ENCODE results near the gene CHRD. TPM values are rescaled to one million over a fixed set of nuclear protein-coding genes. Genes with fewer than 3 reads are reported as not detected.

CHRD gene
- total RNA-seq, 1 experiment from 2014 or later, result not detected

DNA sequence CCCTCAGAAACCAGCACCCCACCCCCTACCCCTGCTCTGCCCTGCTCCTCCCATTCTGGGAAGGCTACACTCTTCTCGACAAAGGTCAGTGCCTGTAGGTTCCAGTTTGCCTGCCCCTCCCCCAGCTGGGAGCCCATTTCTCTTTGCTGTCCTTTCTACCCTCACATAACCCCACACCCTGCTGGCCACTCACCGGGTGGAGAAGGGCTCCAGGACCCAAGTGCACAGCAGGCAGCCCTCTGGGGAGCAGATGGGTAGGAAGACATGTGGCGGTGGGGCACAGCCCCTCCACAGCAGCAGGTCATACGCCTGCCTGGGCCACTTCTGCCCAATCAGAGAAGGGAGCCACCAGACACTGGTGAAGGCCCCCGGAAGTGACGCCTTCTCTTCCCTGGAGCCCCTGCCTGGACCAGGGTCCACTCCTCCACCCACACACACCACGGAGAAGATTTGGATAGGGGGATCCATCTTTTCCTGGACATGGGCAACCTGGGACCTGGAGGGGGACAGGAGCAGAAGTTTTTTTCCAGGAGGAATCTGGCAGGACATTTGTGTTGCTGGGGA lies 1.9 kb upstream of the CHRD start, which contains the start of gene THPO:
Gene THPO (minus strand): TSS at position 326 of the 564 bp plus-strand sequence. CDS start 1,948 bp downstream, outside the sequence.
- no peaks in the 10 kb centered on the region for H3K36me3 ChIP-seq (ENCODE audit: low read depth, low read length)
- H4K20me1 ChIP-seq (ENCODE audit: low read length), result no peaks in the 10 kb centered on the region
- H3K9ac ChIP-seq (ENCODE audit: low read length), result no peak within 1 kb of the TSS
- POLR2A ChIA-PET (ENCODE audit: unreplicated experiment), result no interaction called here
- no peak within 1 kb of the TSS for H3K4me2 ChIP-seq (ENCODE audit: low read length)
- no peak for ATAC-seq
- H3K79me2 ChIP-seq (ENCODE audit: low read length), result no peaks in the 10 kb centered on the region
- no peaks in the 10 kb centered on the region for H3F3A ChIP-seq (ENCODE audit: low read length, unreplicated experiment)
- CTCF ChIA-PET, result no interaction called here
- no peaks in the 10 kb centered on the region for H3K9me2 ChIP-seq (replicated peaks; ENCODE audit: low read length)
- BruUV-seq (replicated peaks), result no TSS peak
- intact Hi-C loops (cut with micrococcal nuclease), result loop anchor here (10.0 kb wide), 1 partner anchor 427 kb away; no protein-coding TSS in a partner anchor
- TF ChIP-seq CTCF (conservative IDR thresholded peaks at IDR 0.05; ENCODE audit: low read depth, low read length), result no peak
- no peak for TF ChIP-seq EZH2 (IDR thresholded peaks at IDR 0.05; ENCODE audit: low read length, unreplicated experiment)
- TF ChIP-seq EZH2phosphoT487 (IDR thresholded peaks at IDR 0.05; ENCODE audit: borderline replicate concordance, low read length), result no peak
- H3K27ac ChIP-seq (ENCODE audit: low read length), result no peak within 1 kb of the TSS
- no peak for DNase-seq
- H3K9me3 ChIP-seq (ENCODE audit: low read length), result no peaks in the 10 kb centered on the region
- H2AFZ ChIP-seq (ENCODE audit: low read length), result no peak within 1 kb of the TSS
- H3K4me3 ChIP-seq (ENCODE audit: low read length), result no peak within 1 kb of the TSS
- H3K27me3 ChIP-seq (ENCODE audit: low read length), result peaks cover 67% of the 10 kb centered on the region
- no peaks in the 10 kb centered on the region for H3K4me1 ChIP-seq (ENCODE audit: insufficient read depth, low read length)

- ATAC-seq (no peak), DNase-seq (no peak)
- H3K4me3 ChIP-seq (ENCODE audit: low read length), result no peak overlapping the region
- TF ChIP-seq CTCF (conservative IDR thresholded peaks at IDR 0.05; ENCODE audit: low read depth, low read length) (no peak), EZH2 (IDR thresholded peaks at IDR 0.05; ENCODE audit: low read length, unreplicated experiment) (peak; percentile 26), EZH2phosphoT487 (IDR thresholded peaks at IDR 0.05; ENCODE audit: borderline replicate concordance, low read length) (no peak)
- CTCF ChIA-PET, result no interaction called here
- H3K27ac ChIP-seq (ENCODE audit: low read length), result no peak overlapping the region
- H3K79me2 ChIP-seq (ENCODE audit: low read length), result no peaks in the 10 kb centered on the region
- no peaks in the 10 kb centered on the region for H4K20me1 ChIP-seq (ENCODE audit: low read length)
- H3K4me1 ChIP-seq (ENCODE audit: insufficient read depth, low read length), result no peaks in the 10 kb centered on the region
- H3K4me2 ChIP-seq (ENCODE audit: low read length), result no peak overlapping the region
- H2AFZ ChIP-seq (ENCODE audit: low read length), result no peak overlapping the region
- peaks cover 67% of the 10 kb centered on the region for H3K27me3 ChIP-seq (ENCODE audit: low read length)
- H3K9ac ChIP-seq (ENCODE audit: low read length), result no peak overlapping the region
- POLR2A ChIA-PET (ENCODE audit: unreplicated experiment), result no interaction called here
- H3K36me3 ChIP-seq (ENCODE audit: low read depth, low read length), result no peaks in the 10 kb centered on the region
- H3F3A ChIP-seq (ENCODE audit: low read length, unreplicated experiment), result no peaks in the 10 kb centered on the region
- H3K9me3 ChIP-seq (ENCODE audit: low read length), result no peaks in the 10 kb centered on the region
- intact Hi-C loops (cut with micrococcal nuclease), result loop anchor here (10.0 kb wide), 1 partner anchor 426 kb away; no protein-coding TSS in a partner anchor
- no TSS peak for BruUV-seq (replicated peaks)
- H3K9me2 ChIP-seq (replicated peaks; ENCODE audit: low read length), result no peaks in the 10 kb centered on the region
These were observed 1.1 kb upstream of the CHRD start for GRCh38 chr3:184378651-184379357.

DNA sequence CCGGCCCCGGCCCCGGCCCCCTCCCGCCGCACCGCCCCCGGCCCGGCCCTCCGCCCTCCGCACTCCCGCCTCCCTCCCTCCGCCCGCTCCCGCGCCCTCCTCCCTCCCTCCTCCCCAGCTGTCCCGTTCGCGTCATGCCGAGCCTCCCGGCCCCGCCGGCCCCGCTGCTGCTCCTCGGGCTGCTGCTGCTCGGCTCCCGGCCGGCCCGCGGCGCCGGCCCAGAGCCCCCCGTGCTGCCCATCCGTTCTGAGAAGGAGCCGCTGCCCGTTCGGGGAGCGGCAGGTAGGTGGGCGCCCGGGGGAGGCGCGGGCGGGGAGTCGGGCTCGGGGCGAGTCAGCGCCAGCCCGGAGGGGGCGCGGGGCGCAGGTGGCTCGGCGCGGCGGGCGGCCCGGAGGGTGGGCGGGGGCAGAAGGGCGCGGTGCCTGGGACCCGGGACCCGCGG lies 352 bp downstream of the CHRD start:
- H3K36me3 ChIP-seq (ENCODE audit: low read depth, low read length), result no peaks in the 10 kb centered on the region
- peak overlapping the region; percentile 63; the same call in 1 of the 2 replicates for H3K4me2 ChIP-seq (ENCODE audit: low read length)
- no peaks in the 10 kb centered on the region for H3F3A ChIP-seq (ENCODE audit: low read length, unreplicated experiment)
- H3K27me3 ChIP-seq (ENCODE audit: low read length), result peaks cover 63% of the 10 kb centered on the region
- ATAC-seq (peak; percentile 58), DNase-seq (peak; percentile 38)
- H3K9ac ChIP-seq (ENCODE audit: low read length), result no peak overlapping the region
- H3K79me2 ChIP-seq (ENCODE audit: low read length), result no peaks in the 10 kb centered on the region
- H3K9me2 ChIP-seq (replicated peaks; ENCODE audit: low read length), result no peaks in the 10 kb centered on the region
- CTCF ChIA-PET, result no interaction called here
- BruUV-seq (replicated peaks), result no TSS peak
- no peaks in the 10 kb centered on the region for H4K20me1 ChIP-seq (ENCODE audit: low read length)
- H2AFZ ChIP-seq (ENCODE audit: low read length), result no peak overlapping the region
- intact Hi-C loops (cut with micrococcal nuclease), result no loop called here
- POLR2A ChIA-PET (ENCODE audit: unreplicated experiment), result no interaction called here
- H3K27ac ChIP-seq (ENCODE audit: low read length), result no peak overlapping the region
- H3K9me3 ChIP-seq (ENCODE audit: low read length), result no peaks in the 10 kb centered on the region
- no peak for TF ChIP-seq CTCF (conservative IDR thresholded peaks at IDR 0.05; ENCODE audit: low read depth, low read length)
- no peak for TF ChIP-seq EZH2 (IDR thresholded peaks at IDR 0.05; ENCODE audit: low read length, unreplicated experiment)
- TF ChIP-seq EZH2phosphoT487 (IDR thresholded peaks at IDR 0.05; ENCODE audit: borderline replicate concordance, low read length), result no peak
- H3K4me3 ChIP-seq (ENCODE audit: low read length), result no peak overlapping the region; the same call in 1 of the 2 replicates
- no peaks in the 10 kb centered on the region for H3K4me1 ChIP-seq (ENCODE audit: insufficient read depth, low read length)
